Measurements from ENCODE around the gene PTPRK. TPM values are rescaled to one million over a fixed set of nuclear protein-coding genes. Genes with fewer than 3 reads are reported as not detected.

PTPRK gene
- total RNA-seq, 1 experiment from 2014 or later = 89.3 TPM

DNA sequence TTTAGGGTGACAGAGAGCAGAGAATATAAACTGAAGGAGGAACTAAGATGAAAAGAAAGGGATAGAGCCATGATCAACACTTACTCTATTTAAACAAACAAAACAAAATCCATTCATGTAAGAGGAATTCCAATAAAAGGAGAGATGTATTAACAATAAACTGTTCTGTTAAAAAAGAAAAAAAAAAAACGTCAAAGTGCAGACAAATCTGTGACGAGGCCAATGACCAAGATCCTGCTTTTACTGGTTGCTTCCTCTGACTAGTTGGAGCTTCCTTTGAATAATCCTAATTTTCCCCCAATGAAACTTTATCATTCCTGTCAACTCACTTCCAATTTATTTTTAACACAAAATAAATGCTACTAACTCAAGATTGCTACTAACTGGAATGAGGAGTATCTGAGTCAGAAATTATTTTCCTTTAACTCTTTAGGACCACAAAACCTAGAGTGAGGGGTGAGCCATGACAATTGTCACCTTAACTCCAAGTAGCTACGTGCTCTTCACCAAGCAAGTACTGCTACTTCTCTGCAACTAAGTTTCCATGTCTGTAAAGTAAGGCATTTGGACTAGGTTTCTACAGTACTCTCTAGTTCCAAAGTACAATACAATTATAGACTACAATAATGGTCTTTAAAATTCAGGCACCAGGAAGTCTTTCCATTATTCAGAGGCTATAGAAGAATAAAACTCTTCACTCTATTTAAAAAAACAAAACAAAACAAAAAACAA is 152.0 kb downstream of the PTPRK start:
- no peak overlapping the region for H3K4me3 ChIP-seq
- H3K4me1 ChIP-seq (replicated peaks; ENCODE audit: insufficient read depth) = peaks cover 13% of the 10 kb centered on the region; the same call in 1 of the 2 replicates
- DNase-seq = peak in 1 of 2 experiments; percentile 44
- H3K79me2 ChIP-seq (ENCODE audit: low read depth) = peaks cover 11% of the 10 kb centered on the region
- H2AFZ ChIP-seq = no peak overlapping the region
- no peaks in the 10 kb centered on the region for H3K9me3 ChIP-seq (ENCODE audit: insufficient read depth, low read depth)
- BruUV-seq (replicated peaks) = no TSS peak
- TF ChIP-seq, protein P1, sequence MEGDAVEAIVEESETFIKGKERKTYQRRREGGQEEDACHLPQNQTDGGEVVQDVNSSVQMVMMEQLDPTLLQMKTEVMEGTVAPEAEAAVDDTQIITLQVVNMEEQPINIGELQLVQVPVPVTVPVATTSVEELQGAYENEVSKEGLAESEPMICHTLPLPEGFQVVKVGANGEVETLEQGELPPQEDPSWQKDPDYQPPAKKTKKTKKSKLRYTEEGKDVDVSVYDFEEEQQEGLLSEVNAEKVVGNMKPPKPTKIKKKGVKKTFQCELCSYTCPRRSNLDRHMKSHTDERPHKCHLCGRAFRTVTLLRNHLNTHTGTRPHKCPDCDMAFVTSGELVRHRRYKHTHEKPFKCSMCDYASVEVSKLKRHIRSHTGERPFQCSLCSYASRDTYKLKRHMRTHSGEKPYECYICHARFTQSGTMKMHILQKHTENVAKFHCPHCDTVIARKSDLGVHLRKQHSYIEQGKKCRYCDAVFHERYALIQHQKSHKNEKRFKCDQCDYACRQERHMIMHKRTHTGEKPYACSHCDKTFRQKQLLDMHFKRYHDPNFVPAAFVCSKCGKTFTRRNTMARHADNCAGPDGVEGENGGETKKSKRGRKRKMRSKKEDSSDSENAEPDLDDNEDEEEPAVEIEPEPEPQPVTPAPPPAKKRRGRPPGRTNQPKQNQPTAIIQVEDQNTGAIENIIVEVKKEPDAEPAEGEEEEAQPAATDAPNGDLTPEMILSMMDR (conservative IDR thresholded peaks at IDR 0.05) = no peak
- no peak for TF ChIP-seq EZH2 (IDR thresholded peaks at IDR 0.05; ENCODE audit: low read depth)
- intact Hi-C loops (cut with micrococcal nuclease; ENCODE audit: unreplicated experiment) = loop anchor here (10.0 kb wide), 1 partner anchor 356 kb away; no protein-coding TSS in a partner anchor
- H3K27me3 ChIP-seq (ENCODE audit: insufficient read depth, low read depth) = no peaks in the 10 kb centered on the region
- no peaks in the 10 kb centered on the region for H3F3A ChIP-seq (ENCODE audit: insufficient read depth, low read depth)
- CTCF ChIA-PET = no interaction called here
- H3K36me3 ChIP-seq (ENCODE audit: low read depth) = no peaks in the 10 kb centered on the region
- H3K9me2 ChIP-seq (ENCODE audit: insufficient read depth) = no peaks in the 10 kb centered on the region; the same call in 1 of the 2 replicates
- no peak overlapping the region for H3K27ac ChIP-seq
- POLR2A ChIA-PET (ENCODE audit: unreplicated experiment) = interaction anchor here (0.6 kb wide), 1 partner anchor 144 kb away, joined by 4 read pairs; no protein-coding TSS in a partner anchor
- no peak overlapping the region for H3K4me2 ChIP-seq
- H4K20me1 ChIP-seq (ENCODE audit: insufficient read depth) = no peaks in the 10 kb centered on the region; the same call in 1 of the 2 replicates

DNA sequence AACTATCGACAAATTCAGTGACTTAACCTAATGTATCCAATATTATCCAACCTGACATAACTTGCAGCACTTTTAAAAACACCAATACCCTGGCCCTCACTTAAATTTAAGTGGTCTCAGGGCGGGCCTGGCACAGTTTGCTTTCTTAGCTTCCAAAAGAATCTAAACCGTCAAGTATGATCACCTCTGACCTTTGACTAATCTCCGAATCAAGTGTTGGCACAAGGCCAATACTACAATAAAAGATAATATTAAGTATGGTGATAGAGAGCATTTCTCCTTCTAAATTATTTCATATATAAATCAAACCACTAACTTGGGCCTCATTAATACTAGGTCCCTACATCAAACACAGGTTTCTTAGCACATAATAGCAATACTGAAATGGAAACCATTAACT is 153.0 kb downstream of the PTPRK start:
- no peaks in the 10 kb centered on the region; the same call in 1 of the 2 replicates for H4K20me1 ChIP-seq (ENCODE audit: insufficient read depth)
- H3K9me2 ChIP-seq (ENCODE audit: insufficient read depth) = no peaks in the 10 kb centered on the region; the same call in 1 of the 2 replicates
- no TSS peak for BruUV-seq (replicated peaks)
- TF ChIP-seq EZH2 (IDR thresholded peaks at IDR 0.05; ENCODE audit: low read depth) = no peak
- TF ChIP-seq, protein P1 (conservative IDR thresholded peaks at IDR 0.05) = no peak
- ChIA-PET POLR2A (ENCODE audit: unreplicated experiment) (no interaction called here), CTCF (no interaction called here)
- no peak overlapping the region for H3K4me3 ChIP-seq
- H3K9me3 ChIP-seq (ENCODE audit: insufficient read depth, low read depth) = no peaks in the 10 kb centered on the region
- peaks cover 11% of the 10 kb centered on the region for H3K79me2 ChIP-seq (ENCODE audit: low read depth)
- peaks cover 13% of the 10 kb centered on the region; the same call in 1 of the 2 replicates for H3K4me1 ChIP-seq (replicated peaks; ENCODE audit: insufficient read depth)
- no peak overlapping the region for H3K4me2 ChIP-seq
- no peak overlapping the region for H2AFZ ChIP-seq
- no peak overlapping the region for H3K27ac ChIP-seq
- intact Hi-C loops (cut with micrococcal nuclease; ENCODE audit: unreplicated experiment) = loop anchor here (10.0 kb wide), 1 partner anchor 357 kb away; no protein-coding TSS in a partner anchor
- H3F3A ChIP-seq (ENCODE audit: insufficient read depth, low read depth) = no peaks in the 10 kb centered on the region
- DNase-seq = no peak
- H3K27me3 ChIP-seq (ENCODE audit: insufficient read depth, low read depth) = no peaks in the 10 kb centered on the region
- H3K36me3 ChIP-seq (ENCODE audit: low read depth) = no peaks in the 10 kb centered on the region

DNA sequence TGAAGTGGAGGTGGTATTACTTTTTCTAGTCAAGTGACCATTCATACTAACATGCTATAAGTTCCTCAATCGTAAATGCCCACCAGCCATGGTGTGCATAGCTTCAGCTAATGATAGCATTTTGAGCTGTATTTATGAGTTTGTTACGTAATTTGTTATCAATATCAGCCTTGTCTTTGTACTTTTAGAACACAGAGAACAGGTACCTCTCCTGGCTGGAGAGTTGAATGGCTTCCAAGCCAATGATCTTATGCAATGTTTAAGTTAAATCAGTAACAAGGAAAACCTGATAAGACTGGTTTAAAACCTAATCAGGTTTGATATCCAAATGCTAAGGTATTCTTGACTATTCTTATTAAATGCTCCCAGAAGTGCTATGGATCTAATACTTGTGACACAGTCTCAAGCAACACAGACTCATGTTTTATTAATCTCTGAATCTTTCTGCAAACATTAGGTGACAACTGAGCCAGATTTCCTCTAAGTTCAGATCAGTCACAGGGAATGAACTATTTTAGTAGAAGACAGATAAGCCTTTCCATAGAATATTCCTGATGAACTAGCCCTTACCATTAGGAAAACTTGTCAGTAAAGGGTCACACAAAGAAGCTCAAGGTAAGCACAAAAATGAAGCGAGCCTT is 154.8 kb downstream of the PTPRK start:
- Histone ChIP-seq H3K4me2 (no peak overlapping the region), H3F3A (ENCODE audit: insufficient read depth, low read depth) (no peaks in the 10 kb centered on the region), H2AFZ (no peak overlapping the region), H3K36me3 (ENCODE audit: low read depth) (no peaks in the 10 kb centered on the region), H3K79me2 (ENCODE audit: low read depth) (peaks cover 11% of the 10 kb centered on the region), H4K20me1 (ENCODE audit: insufficient read depth) (no peaks in the 10 kb centered on the region; the same call in 1 of the 2 replicates), H3K9me3 (ENCODE audit: insufficient read depth, low read depth) (no peaks in the 10 kb centered on the region), H3K27ac (no peak overlapping the region), H3K4me3 (no peak overlapping the region), H3K9me2 (ENCODE audit: insufficient read depth) (no peaks in the 10 kb centered on the region; the same call in 1 of the 2 replicates), H3K27me3 (ENCODE audit: insufficient read depth, low read depth) (no peaks in the 10 kb centered on the region), H3K4me1 (replicated peaks; ENCODE audit: insufficient read depth) (peaks cover 13% of the 10 kb centered on the region; the same call in 1 of the 2 replicates)
- CTCF ChIA-PET = interaction anchor here (0.6 kb wide), 2 partner anchors 28 to 105 kb away, joined by 3 to 8 read pairs; no protein-coding TSS in a partner anchor
- BruUV-seq (replicated peaks) = no TSS peak
- peak in 1 of 2 experiments; percentile 38 for DNase-seq
- POLR2A ChIA-PET (ENCODE audit: unreplicated experiment) = no interaction called here
- intact Hi-C loops (cut with micrococcal nuclease; ENCODE audit: unreplicated experiment) = loop anchor here (10.0 kb wide), 1 partner anchor 359 kb away; no protein-coding TSS in a partner anchor
- no peak for TF ChIP-seq EZH2 (IDR thresholded peaks at IDR 0.05; ENCODE audit: low read depth)
- TF ChIP-seq, protein P1 (conservative IDR thresholded peaks at IDR 0.05) = no peak
